HCT116 (cell line): Measurements from ENCODE around the gene CD163. TPM values are rescaled to one million over a fixed set of nuclear protein-coding genes. Genes with fewer than 3 reads are reported as not detected.

Source experiments
- ATAC-seq: fragments of 200-7000 bp; cut with Tn5 transposase; 2 replicates; pipeline ENCODE4 v1.9.1; 2020; ENCODE audit warnings: mild to moderate bottlenecking, moderate library complexity
- BruUV-seq: library from RNA; stranded (reverse); fragments of 400-500 nt; replicated peaks from 2 replicates; lab custom pipeline; 2021; lab: Mats Ljungman, UMichigan
- CTCF ChIA-PET: fragments of 300-600 bp; sonication (Branson Sonifier 250); formaldehyde crosslinking; loops from one replicate; lab custom pipeline; 2021; ENCODE audit warnings: antibody characterized with exemption; lab: Charles Lee
- POLR2A ChIA-PET: fragments of 300-600, 350-600 bp; sonication (Branson Sonifier 250); formaldehyde crosslinking; loops from one replicate; lab custom pipeline; 2021; ENCODE audit warnings: antibody characterized with exemption; lab: Charles Lee
- RAD21 ChIA-PET, 2 experiments: fragments of 300-600 bp; sonication (Branson Sonifier 250); formaldehyde crosslinking; loops; one replicate each; lab custom pipeline; 2023; ENCODE audit warnings: low total read pairs in 2 of 2; ENCODE audit not compliant: uncharacterized antibody in 2 of 2, unreplicated experiment in 2 of 2, low non-redundant PET in 1 of 2; lab: Charles Lee
- DNase-seq: peaks from one replicate; pipeline ENCODE4 v3.0.0-alpha.2; 2010; ENCODE audit warnings: low read depth, low spot score
- H2AFZ ChIP-seq: fragments of 200-600 bp; shearing (Covaris generic), sonication (generic); 2 replicates; pipeline ENCODE4 v1.6.1; 2017; ENCODE audit warnings: low read depth, mixed run types, mixed read lengths, antibody characterized with exemption, low read length; ENCODE audit not compliant: poor library complexity, severe bottlenecking
- H3K27ac ChIP-seq: 2 replicates; pipeline ENCODE4 v1.5.1; 2012; ENCODE audit warnings: low read depth, low read length
- H3K27me3 ChIP-seq: fragments of 200-600 bp; sonication (generic); 2 replicates; pipeline ENCODE4 v1.6.1; 2016; ENCODE audit warnings: mixed run types, low read length, mixed read lengths; ENCODE audit not compliant: insufficient read depth
- H3K36me3 ChIP-seq, 2 experiments: fragments of 200-500 bp in 1 of 2; fragments of 200-600 bp in 1 of 2; sonication (Bioruptor generic) in 1 of 2; sonication (generic) in 1 of 2; 2 replicates each; pipeline versions ENCODE4 v1.5.1 to v1.6.1; 2014 to 2016; ENCODE audit warnings: low read length in 2 of 2, inconsistent platforms in 1 of 2, mixed read lengths in 1 of 2, mixed run types in 1 of 2; ENCODE audit not compliant: insufficient read depth in 2 of 2, control insufficient read depth in 1 of 2
- H3K4me1 ChIP-seq, 2 experiments: fragments of 200-600 bp in 1 of 2; sonication (generic) in 1 of 2; 2 replicates each; pipeline versions ENCODE4 v1.5.1 to v1.6.1; 2012 to 2017; ENCODE audit warnings: low read length in 2 of 2, inconsistent platforms in 1 of 2, mild to moderate bottlenecking in 1 of 2, mixed read lengths in 1 of 2, mixed run types in 1 of 2, moderate library complexity in 1 of 2; ENCODE audit not compliant: insufficient read depth in 2 of 2, control insufficient read depth in 1 of 2
- H3K4me2 ChIP-seq: fragments of 200-600 bp; sonication (generic); 2 replicates; pipeline ENCODE4 v1.6.1; 2017; ENCODE audit warnings: mixed run types, low read length, mixed read lengths
- H3K4me3 ChIP-seq, 2 experiments: fragments of 200-600 bp in 1 of 2; sonication (generic) in 1 of 2; replicated peaks in 1 of 2; 2 replicates each; pipeline ENCODE4 v1.5.1; 2011 to 2016; ENCODE audit warnings: low read length in 2 of 2, control low read depth in 1 of 2, low read depth in 1 of 2, mild to moderate bottlenecking in 1 of 2, mixed read lengths in 1 of 2, mixed run types in 1 of 2
- H3K79me2 ChIP-seq: fragments of 200-600 bp; sonication (generic); 2 replicates; pipeline ENCODE4 v1.6.1; 2017; ENCODE audit warnings: mild to moderate bottlenecking, mixed run types, low read length, moderate library complexity, mixed read lengths; ENCODE audit not compliant: insufficient read depth
- H3K9ac ChIP-seq: fragments of 200-600 bp; sonication (generic); 2 replicates; pipeline ENCODE4 v1.6.1; 2016; ENCODE audit warnings: low read length, mixed read lengths
- H3K9me2 ChIP-seq: fragments of 200-600 bp; sonication (generic), shearing (Covaris generic); 2 replicates; pipeline ENCODE4 v1.6.1; 2017; ENCODE audit warnings: mixed run types, mild to moderate bottlenecking, moderate library complexity; ENCODE audit not compliant: insufficient read depth
- H3K9me3 ChIP-seq, 2 experiments: fragments of 200-500 bp in 1 of 2; fragments of 200-600 bp in 1 of 2; sonication (Bioruptor generic) in 1 of 2; sonication (generic) in 1 of 2; 2 replicates each; pipeline ENCODE4 v1.6.1; 2014 to 2017; ENCODE audit warnings: low read length in 2 of 2, mixed read lengths in 2 of 2, inconsistent platforms in 1 of 2, low read depth in 1 of 2, mild to moderate bottlenecking in 1 of 2, mixed run types in 1 of 2, moderate library complexity in 1 of 2; ENCODE audit not compliant: control insufficient read depth in 1 of 2, insufficient read depth in 1 of 2
- H4K20me1 ChIP-seq: fragments of 200-600 bp; sonication (generic), shearing (Covaris generic); 2 replicates; pipeline ENCODE4 v1.6.1; 2017; ENCODE audit warnings: mixed run types, mild to moderate bottlenecking, moderate library complexity; ENCODE audit not compliant: insufficient read depth
- CBX3 ChIP-seq: IDR thresholded peaks from 2 replicates; pipeline ENCODE4 v1.6.1; 2012; ENCODE audit warnings: low read depth
- EGR1 ChIP-seq: IDR thresholded peaks from 2 replicates; pipeline ENCODE4 v1.6.1; 2012; ENCODE audit warnings: low read depth
- ELF1 ChIP-seq: IDR thresholded peaks from 2 replicates; pipeline ENCODE4 v1.6.1; 2012; ENCODE audit warnings: low read depth, borderline replicate concordance
- EZH2 ChIP-seq: fragments of 200-600 bp; sonication (generic); IDR thresholded peaks from 2 replicates; pipeline ENCODE4 v1.6.1; 2017; ENCODE audit warnings: antibody characterized with exemption, mixed run types
- EZH2phosphoT487 ChIP-seq: fragments of 200-600 bp; IDR thresholded peaks from 2 replicates; pipeline ENCODE4 v1.6.1; 2018; ENCODE audit warnings: antibody characterized with exemption, borderline replicate concordance
- FOSL1 ChIP-seq: IDR thresholded peaks from 2 replicates; pipeline ENCODE4 v1.6.1; 2012; ENCODE audit warnings: low read depth
- JUND ChIP-seq: IDR thresholded peaks from 2 replicates; pipeline ENCODE4 v1.6.1; 2012
- POLR2A ChIP-seq: IDR thresholded peaks from 2 replicates; pipeline ENCODE4 v1.7.0; 2011; ENCODE audit warnings: borderline replicate concordance; ENCODE audit not compliant: insufficient read depth, insufficient read length; ENCODE audit errors: extremely low read depth
- POLR2AphosphoS5 ChIP-seq: IDR thresholded peaks from 2 replicates; pipeline ENCODE4 v1.6.1; 2011; ENCODE audit warnings: mild to moderate bottlenecking, low read depth, low read length, moderate library complexity
- RAD21 ChIP-seq: IDR thresholded peaks from 2 replicates; pipeline ENCODE4 v1.6.1; 2012; ENCODE audit warnings: low read depth, mild to moderate bottlenecking
- SIN3A ChIP-seq: IDR thresholded peaks from 2 replicates; pipeline ENCODE4 v1.6.1; 2012; ENCODE audit warnings: low read depth
- SRF ChIP-seq: IDR thresholded peaks from 2 replicates; pipeline ENCODE4 v1.6.1; 2012; ENCODE audit warnings: low read depth
- YY1 ChIP-seq: IDR thresholded peaks from 2 replicates; pipeline ENCODE4 v1.6.1; 2011; ENCODE audit warnings: low read length, low read depth, moderate library complexity, mild to moderate bottlenecking; ENCODE audit not compliant: insufficient replicate concordance; ENCODE audit errors: extremely low read depth
- ZFX ChIP-seq: fragments of 450-650 bp; IDR thresholded peaks from 2 replicates; pipeline ENCODE4 v1.6.1; 2017
- ZNF274 ChIP-seq: fragments of 200-500 bp; sonication (Bioruptor generic); IDR thresholded peaks from 2 replicates; pipeline ENCODE4 v1.6.1; 2014; ENCODE audit warnings: mild to moderate bottlenecking, low read depth, low read length, inconsistent platforms
- intact Hi-C: fragments of 100-400 bp; cut with micrococcal nuclease; formaldehyde crosslinking; loops from 2 replicates; pipeline ENCODE4 v1.10.0; 2022
- total RNA-seq: library from RNA; stranded (reverse); gene quantifications from one replicate; pipeline ENCODE4 v1.2.1, GENCODE V29; 2021; ENCODE audit not compliant: unreplicated experiment
- TF ChIP-seq, protein P1 (sequence below): IDR thresholded peaks from 2 replicates; pipeline ENCODE4 v1.6.1; 2012; ENCODE audit warnings: low read depth
- TF ChIP-seq, protein P2 (sequence below): IDR thresholded peaks from 2 replicates; pipeline ENCODE4 v1.6.1; 2012
- TF ChIP-seq, protein P3 (sequence below), 3 experiments: fragments of 200-600 bp in 1 of 3; sonication (generic) in 1 of 3; IDR thresholded peaks in 2 of 3; conservative IDR thresholded peaks in 1 of 3; 2 replicates each; pipeline ENCODE4 v1.5.1; 2012 to 2017; ENCODE audit warnings: low read depth in 2 of 3, low read length in 2 of 3, antibody characterized with exemption in 1 of 3, borderline replicate concordance in 1 of 3, control low read depth in 1 of 3, mild to moderate bottlenecking in 1 of 3, mixed read lengths in 1 of 3, mixed run types in 1 of 3, moderate library complexity in 1 of 3; ENCODE audit not compliant: insufficient read depth in 1 of 3
- TF ChIP-seq, protein P4 (sequence below): IDR thresholded peaks from 2 replicates; pipeline ENCODE4 v1.6.1; 2012

CD163 gene
- total RNA-seq, 1 experiment from 2014 or later, result 1.4 TPM

DNA sequence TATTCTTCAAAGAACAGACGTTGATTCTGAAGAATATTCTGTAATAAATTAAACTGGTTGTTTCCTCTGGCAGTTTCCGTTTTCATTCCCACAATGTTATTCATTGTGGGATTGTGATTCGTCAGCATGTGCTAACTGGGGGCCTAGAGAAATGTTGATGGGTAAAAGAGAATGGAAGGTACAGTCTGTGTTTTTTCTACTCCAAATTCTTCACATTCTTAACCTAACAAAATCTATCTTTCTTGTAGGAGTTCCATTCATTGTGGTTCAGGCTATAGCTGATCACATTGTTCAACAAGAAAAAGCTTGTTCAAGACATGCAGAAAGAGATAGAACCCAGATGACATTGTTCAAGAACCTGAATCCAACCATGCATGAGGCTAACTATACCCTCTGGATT, 5.9 kb downstream of the CD163 start:
- BruUV-seq, result no TSS peak
- RAD21 ChIA-PET, result no interaction called here
- H2AFZ ChIP-seq, result no peak overlapping the region

More for the DNA sequence above, 5.9 kb downstream of the CD163 start:
- Histone ChIP-seq H3K36me3 (no peaks in the 10 kb centered on the region), H3K27me3 (no peaks in the 10 kb centered on the region), H3K9ac (no peak overlapping the region), H3K4me1 (peaks cover 6 to 11% of the 10 kb centered on the region in 2 experiments; a peak in 3 of 4 replicates), H3K4me2 (no peak overlapping the region), H3K79me2 (no peaks in the 10 kb centered on the region), H4K20me1 (no peaks in the 10 kb centered on the region), H3K9me3 (no peaks in the 10 kb centered on the region), H3K4me3 (no peak overlapping the region), H3K9me2 (no peaks in the 10 kb centered on the region), H3K27ac (no peak overlapping the region)
- TF ChIP-seq ZNF274, result no peak
- no peak for TF ChIP-seq JUND
- TF ChIP-seq, protein P1, sequence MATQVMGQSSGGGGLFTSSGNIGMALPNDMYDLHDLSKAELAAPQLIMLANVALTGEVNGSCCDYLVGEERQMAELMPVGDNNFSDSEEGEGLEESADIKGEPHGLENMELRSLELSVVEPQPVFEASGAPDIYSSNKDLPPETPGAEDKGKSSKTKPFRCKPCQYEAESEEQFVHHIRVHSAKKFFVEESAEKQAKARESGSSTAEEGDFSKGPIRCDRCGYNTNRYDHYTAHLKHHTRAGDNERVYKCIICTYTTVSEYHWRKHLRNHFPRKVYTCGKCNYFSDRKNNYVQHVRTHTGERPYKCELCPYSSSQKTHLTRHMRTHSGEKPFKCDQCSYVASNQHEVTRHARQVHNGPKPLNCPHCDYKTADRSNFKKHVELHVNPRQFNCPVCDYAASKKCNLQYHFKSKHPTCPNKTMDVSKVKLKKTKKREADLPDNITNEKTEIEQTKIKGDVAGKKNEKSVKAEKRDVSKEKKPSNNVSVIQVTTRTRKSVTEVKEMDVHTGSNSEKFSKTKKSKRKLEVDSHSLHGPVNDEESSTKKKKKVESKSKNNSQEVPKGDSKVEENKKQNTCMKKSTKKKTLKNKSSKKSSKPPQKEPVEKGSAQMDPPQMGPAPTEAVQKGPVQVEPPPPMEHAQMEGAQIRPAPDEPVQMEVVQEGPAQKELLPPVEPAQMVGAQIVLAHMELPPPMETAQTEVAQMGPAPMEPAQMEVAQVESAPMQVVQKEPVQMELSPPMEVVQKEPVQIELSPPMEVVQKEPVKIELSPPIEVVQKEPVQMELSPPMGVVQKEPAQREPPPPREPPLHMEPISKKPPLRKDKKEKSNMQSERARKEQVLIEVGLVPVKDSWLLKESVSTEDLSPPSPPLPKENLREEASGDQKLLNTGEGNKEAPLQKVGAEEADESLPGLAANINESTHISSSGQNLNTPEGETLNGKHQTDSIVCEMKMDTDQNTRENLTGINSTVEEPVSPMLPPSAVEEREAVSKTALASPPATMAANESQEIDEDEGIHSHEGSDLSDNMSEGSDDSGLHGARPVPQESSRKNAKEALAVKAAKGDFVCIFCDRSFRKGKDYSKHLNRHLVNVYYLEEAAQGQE, result no peak
- no peak for TF ChIP-seq POLR2A
- TF ChIP-seq EGR1, result no peak
- no peak for TF ChIP-seq EZH2
- no peak for TF ChIP-seq RAD21
- TF ChIP-seq, protein P2, sequence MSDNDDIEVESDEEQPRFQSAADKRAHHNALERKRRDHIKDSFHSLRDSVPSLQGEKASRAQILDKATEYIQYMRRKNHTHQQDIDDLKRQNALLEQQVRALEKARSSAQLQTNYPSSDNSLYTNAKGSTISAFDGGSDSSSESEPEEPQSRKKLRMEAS, result no peak
- TF ChIP-seq ZFX, result no peak
- no peak for TF ChIP-seq EZH2phosphoT487
- TF ChIP-seq POLR2AphosphoS5, result no peak
- TF ChIP-seq FOSL1, result no peak
- TF ChIP-seq, protein P3, sequence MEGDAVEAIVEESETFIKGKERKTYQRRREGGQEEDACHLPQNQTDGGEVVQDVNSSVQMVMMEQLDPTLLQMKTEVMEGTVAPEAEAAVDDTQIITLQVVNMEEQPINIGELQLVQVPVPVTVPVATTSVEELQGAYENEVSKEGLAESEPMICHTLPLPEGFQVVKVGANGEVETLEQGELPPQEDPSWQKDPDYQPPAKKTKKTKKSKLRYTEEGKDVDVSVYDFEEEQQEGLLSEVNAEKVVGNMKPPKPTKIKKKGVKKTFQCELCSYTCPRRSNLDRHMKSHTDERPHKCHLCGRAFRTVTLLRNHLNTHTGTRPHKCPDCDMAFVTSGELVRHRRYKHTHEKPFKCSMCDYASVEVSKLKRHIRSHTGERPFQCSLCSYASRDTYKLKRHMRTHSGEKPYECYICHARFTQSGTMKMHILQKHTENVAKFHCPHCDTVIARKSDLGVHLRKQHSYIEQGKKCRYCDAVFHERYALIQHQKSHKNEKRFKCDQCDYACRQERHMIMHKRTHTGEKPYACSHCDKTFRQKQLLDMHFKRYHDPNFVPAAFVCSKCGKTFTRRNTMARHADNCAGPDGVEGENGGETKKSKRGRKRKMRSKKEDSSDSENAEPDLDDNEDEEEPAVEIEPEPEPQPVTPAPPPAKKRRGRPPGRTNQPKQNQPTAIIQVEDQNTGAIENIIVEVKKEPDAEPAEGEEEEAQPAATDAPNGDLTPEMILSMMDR (IDR thresholded peaks at IDR 0.05 in 2 of 3, conservative IDR thresholded peaks at IDR 0.05 in 1 of 3; ENCODE audit: borderline replicate concordance in 1 of 3, insufficient read depth in 1 of 3, low read depth in 2 of 3, low read length in 2 of 3), result no peak
- TF ChIP-seq ELF1, result no peak
- TF ChIP-seq CBX3, result no peak
- TF ChIP-seq, protein P4, sequence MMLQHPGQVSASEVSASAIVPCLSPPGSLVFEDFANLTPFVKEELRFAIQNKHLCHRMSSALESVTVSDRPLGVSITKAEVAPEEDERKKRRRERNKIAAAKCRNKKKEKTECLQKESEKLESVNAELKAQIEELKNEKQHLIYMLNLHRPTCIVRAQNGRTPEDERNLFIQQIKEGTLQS, result no peak
- no peak for TF ChIP-seq YY1
- TF ChIP-seq SRF, result no peak
- no peak for TF ChIP-seq SIN3A
- ChIA-PET CTCF (no interaction called here), POLR2A (no interaction called here)
- DNase-seq, result no peak
- no peak for ATAC-seq
- intact Hi-C loops, result no loop called here
